Measurements from ENCODE around the gene CEP76.

CEP76 gene

DNA sequence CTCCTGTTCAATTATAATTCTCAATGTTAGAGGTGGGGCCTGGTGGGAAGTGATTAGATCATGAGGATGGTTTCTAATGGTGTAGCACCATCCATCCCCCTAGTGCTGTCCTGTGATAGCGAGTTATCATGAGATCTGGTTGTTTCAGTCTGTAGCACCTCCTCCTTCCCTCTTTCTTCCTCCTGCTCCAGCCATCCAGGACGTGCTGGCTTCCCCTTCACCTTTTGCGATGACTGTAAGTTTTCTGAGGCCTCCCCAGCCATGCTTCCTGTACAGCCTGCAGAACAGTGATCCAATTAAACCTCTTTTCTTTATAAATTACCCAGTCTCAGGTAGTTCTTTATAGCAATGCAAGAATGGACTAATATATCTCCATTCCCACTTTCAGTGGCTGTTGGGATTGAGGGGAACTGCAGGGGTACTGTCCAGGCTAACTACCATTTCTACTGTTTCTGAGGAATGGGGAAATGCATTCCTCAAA lies 63.8 kb downstream of the CEP76 start:
- H3K4me3 ChIP-seq (ENCODE audit: low read depth, low read length) = no peak overlapping the region
- no peak overlapping the region for H3K27ac ChIP-seq
- no peak for DNase-seq
- in situ Hi-C loops (cut with HindIII; ENCODE audit: low pct_ligation_motif_present, low sequenced_read_pairs) = no loop called here
- TF ChIP-seq, protein P1, sequence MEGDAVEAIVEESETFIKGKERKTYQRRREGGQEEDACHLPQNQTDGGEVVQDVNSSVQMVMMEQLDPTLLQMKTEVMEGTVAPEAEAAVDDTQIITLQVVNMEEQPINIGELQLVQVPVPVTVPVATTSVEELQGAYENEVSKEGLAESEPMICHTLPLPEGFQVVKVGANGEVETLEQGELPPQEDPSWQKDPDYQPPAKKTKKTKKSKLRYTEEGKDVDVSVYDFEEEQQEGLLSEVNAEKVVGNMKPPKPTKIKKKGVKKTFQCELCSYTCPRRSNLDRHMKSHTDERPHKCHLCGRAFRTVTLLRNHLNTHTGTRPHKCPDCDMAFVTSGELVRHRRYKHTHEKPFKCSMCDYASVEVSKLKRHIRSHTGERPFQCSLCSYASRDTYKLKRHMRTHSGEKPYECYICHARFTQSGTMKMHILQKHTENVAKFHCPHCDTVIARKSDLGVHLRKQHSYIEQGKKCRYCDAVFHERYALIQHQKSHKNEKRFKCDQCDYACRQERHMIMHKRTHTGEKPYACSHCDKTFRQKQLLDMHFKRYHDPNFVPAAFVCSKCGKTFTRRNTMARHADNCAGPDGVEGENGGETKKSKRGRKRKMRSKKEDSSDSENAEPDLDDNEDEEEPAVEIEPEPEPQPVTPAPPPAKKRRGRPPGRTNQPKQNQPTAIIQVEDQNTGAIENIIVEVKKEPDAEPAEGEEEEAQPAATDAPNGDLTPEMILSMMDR (IDR thresholded peaks at IDR 0.05; ENCODE audit: low read depth, low read length, missing control alignments) = no peak
- H3K36me3 ChIP-seq (replicated peaks) = no peaks in the 10 kb centered on the region
- no peaks in the 10 kb centered on the region for H3K27me3 ChIP-seq (replicated peaks)

DNA sequence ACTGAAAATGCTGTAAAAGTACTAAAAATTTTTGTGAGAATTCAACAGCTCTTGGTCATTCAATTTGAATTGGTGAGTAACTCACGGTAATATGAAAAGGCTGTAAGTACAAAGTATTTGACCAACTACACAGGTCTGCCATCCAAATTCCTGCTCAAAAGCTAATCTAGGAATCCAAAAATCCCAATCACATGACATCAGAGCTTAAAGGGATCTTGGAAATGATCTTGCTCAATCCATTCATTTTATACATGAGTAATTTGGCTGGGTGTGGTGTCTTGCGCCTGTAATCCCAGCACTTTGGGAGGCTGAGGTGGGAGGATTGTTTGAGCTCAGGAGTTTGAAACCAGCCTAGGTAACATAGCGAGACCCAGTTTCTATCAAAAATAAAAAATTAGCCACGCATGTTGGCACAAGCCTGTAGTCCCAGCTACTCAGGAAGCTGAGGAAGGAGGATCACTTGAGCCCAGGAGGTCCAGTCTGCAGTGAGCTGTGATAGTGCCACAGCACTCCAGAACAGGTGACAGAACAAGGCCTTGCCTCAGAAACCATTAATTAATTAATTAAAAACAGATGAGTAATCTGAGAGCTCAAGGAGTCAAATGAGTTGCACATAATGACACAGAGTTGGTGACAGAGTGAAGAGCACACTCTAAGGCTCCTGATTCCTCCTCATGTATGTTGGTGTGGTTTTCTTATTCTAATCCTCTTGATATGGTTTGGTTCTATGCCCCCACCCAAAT lies 64.5 kb downstream of the CEP76 start:
- peak; percentile 12 for DNase-seq
- Histone ChIP-seq H3K27me3 (replicated peaks) (no peaks in the 10 kb centered on the region), H3K4me3 (ENCODE audit: low read depth, low read length) (no peak overlapping the region), H3K27ac (peak overlapping the region; percentile 52), H3K36me3 (replicated peaks) (no peaks in the 10 kb centered on the region)
- in situ Hi-C loops (cut with HindIII; ENCODE audit: low pct_ligation_motif_present, low sequenced_read_pairs) = no loop called here
- TF ChIP-seq, protein P1 (IDR thresholded peaks at IDR 0.05; ENCODE audit: low read depth, low read length, missing control alignments) = no peak

DNA sequence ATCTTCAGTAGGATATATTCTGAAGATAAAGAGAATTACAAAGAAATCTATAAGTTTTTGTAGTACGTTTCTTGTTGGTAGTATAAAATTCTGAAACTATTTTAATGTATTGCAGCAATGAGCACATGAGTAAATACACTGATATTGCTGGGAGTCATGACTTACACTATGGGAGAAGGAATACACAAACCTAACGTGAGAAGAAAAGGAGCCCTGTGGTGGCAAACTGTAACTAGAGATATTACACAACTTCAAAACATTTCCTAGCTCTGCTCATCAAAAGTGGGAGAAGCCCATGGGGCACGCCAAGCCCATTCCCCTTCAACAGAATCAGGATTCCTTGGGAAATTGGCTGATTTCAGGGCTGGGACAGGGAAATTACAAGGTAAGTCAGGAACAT lies 65.1 kb downstream of the CEP76 start:
- in situ Hi-C loops (cut with HindIII; ENCODE audit: low pct_ligation_motif_present, low sequenced_read_pairs) = no loop called here
- no peaks in the 10 kb centered on the region for H3K27me3 ChIP-seq (replicated peaks)
- peak overlapping the region; percentile 52 for H3K27ac ChIP-seq
- TF ChIP-seq, protein P1 (IDR thresholded peaks at IDR 0.05; ENCODE audit: low read depth, low read length, missing control alignments) = no peak
- H3K36me3 ChIP-seq (replicated peaks) = no peaks in the 10 kb centered on the region
- peak; percentile 40 for DNase-seq
- no peak overlapping the region for H3K4me3 ChIP-seq (ENCODE audit: low read depth, low read length)

DNA sequence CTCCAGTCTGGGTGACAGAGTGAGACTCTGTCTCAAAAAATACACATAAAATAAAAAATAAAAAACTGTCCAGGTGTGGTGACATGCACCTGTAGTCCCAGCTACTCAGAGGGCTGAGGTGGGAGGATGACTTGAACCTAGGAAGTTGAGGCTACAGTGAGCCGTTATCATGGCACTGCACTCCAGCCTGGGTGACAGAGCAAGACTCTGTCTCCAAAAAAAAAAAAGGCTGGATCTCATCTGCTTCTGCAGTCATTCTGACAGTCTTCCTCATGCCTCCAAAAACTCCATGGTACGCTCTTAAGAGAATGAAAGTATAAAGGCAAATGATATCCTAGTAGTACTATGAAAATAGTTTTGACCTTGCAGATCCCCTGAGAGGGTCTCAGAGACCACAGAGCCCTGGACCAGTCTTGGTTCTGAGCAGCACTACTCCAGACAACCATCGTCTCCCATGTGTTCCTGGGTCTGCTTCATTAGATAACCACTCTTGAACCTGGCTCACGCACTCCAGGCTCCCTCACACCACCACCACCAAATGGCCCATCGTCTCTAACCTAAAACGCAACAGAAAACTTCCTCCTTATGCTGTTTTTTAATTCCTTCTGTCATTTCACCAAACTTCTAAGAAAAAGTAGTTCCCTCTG lies 70.6 kb downstream of the CEP76 start:
- H3K27ac ChIP-seq = no peak overlapping the region
- H3K27me3 ChIP-seq (replicated peaks) = no peaks in the 10 kb centered on the region
- TF ChIP-seq, protein P1 (IDR thresholded peaks at IDR 0.05; ENCODE audit: low read depth, low read length, missing control alignments) = no peak
- H3K36me3 ChIP-seq (replicated peaks) = no peaks in the 10 kb centered on the region
- H3K4me3 ChIP-seq (ENCODE audit: low read depth, low read length) = no peak overlapping the region
- DNase-seq = no peak
- in situ Hi-C loops (cut with HindIII; ENCODE audit: low pct_ligation_motif_present, low sequenced_read_pairs) = no loop called here

DNA sequence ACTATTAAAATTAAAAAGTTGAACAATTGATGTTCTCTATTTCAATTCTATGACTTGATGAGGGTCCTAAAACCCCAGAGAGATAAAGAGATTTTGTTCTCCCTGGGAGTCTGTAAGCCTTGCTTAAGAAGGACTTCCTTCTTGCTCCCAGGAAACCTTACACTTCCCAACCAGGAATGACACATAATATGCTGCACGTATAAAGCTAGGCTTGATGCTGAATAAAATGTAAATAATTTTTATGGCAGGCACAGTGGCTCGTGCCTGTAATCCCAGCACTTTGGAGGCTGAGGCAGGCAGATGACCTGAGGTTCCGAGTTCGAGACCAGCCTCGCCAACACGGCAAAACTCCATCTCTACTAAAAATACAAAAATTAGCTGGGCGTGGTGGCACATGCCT lies 72.4 kb downstream of the CEP76 start:
- no peaks in the 10 kb centered on the region for H3K36me3 ChIP-seq (replicated peaks)
- TF ChIP-seq, protein P1 (IDR thresholded peaks at IDR 0.05; ENCODE audit: low read depth, low read length, missing control alignments) = no peak
- peak; percentile 9 for DNase-seq
- H3K27ac ChIP-seq = peak overlapping the region; percentile 90
- no peak overlapping the region for H3K4me3 ChIP-seq (ENCODE audit: low read depth, low read length)
- no peaks in the 10 kb centered on the region for H3K27me3 ChIP-seq (replicated peaks)
- in situ Hi-C loops (cut with HindIII; ENCODE audit: low pct_ligation_motif_present, low sequenced_read_pairs) = no loop called here

Data from brain microvascular endothelial cell (primary cell).